RWPE2 (cell line): ENCODE measurements around the gene PIK3R1.
A peak's percentile ranks its signal among the peaks of the same experiment; 100 is the strongest.

Source experiments
- ATAC-seq: fragments of 200-7000 bp; cut with Tn5 transposase; 3 replicates; pipeline ENCODE4 v1.9.1; 2021; ENCODE audit warnings: low read depth
- DNase-seq: peaks from one replicate; pipeline ENCODE4 v3.0.0-alpha.2; 2020; ENCODE audit warnings: low spot score
- H3K27ac ChIP-seq: fragments of 450-650 bp; 2 replicates; pipeline ENCODE4 v1.5.1; 2017; ENCODE audit warnings: mild to moderate bottlenecking; ENCODE audit not compliant: poor library complexity, severe bottlenecking
- H3K27me3 ChIP-seq: fragments of 250-450 bp; sonication (Bioruptor Pico); 2 replicates; pipeline ENCODE4 v1.5.1; 2021; ENCODE audit warnings: mild to moderate bottlenecking, moderate library complexity; ENCODE audit not compliant: insufficient read depth, poor library complexity, severe bottlenecking
- H3K36me3 ChIP-seq: fragments of 250-450 bp; sonication (Bioruptor Pico); 2 replicates; pipeline ENCODE4 v1.5.1; 2020; ENCODE audit warnings: low read depth, mild to moderate bottlenecking, moderate library complexity
- H3K4me1 ChIP-seq: fragments of 250-450 bp; sonication (Bioruptor Pico); 2 replicates; pipeline ENCODE4 v1.5.1; 2021; ENCODE audit warnings: mild to moderate bottlenecking, moderate library complexity; ENCODE audit not compliant: insufficient read depth, poor library complexity, severe bottlenecking
- H3K4me3 ChIP-seq: fragments of 250-450 bp; sonication (Bioruptor Pico); 2 replicates; pipeline ENCODE4 v1.5.1; 2021; ENCODE audit warnings: mild to moderate bottlenecking, moderate library complexity; ENCODE audit not compliant: severe bottlenecking
- H3K9me3 ChIP-seq: fragments of 250-450 bp; sonication (Bioruptor Pico); 2 replicates; pipeline ENCODE4 v1.5.1; 2021; ENCODE audit warnings: mild to moderate bottlenecking, moderate library complexity; ENCODE audit not compliant: severe bottlenecking
- TF ChIP-seq, protein P1 (sequence below): fragments of 450-650 bp; IDR thresholded peaks from one replicate; pipeline ENCODE4 v1.5.1; 2017; ENCODE audit warnings: mild to moderate bottlenecking, moderate library complexity; ENCODE audit not compliant: poor library complexity, severe bottlenecking

The PIK3R1 gene

DNA sequence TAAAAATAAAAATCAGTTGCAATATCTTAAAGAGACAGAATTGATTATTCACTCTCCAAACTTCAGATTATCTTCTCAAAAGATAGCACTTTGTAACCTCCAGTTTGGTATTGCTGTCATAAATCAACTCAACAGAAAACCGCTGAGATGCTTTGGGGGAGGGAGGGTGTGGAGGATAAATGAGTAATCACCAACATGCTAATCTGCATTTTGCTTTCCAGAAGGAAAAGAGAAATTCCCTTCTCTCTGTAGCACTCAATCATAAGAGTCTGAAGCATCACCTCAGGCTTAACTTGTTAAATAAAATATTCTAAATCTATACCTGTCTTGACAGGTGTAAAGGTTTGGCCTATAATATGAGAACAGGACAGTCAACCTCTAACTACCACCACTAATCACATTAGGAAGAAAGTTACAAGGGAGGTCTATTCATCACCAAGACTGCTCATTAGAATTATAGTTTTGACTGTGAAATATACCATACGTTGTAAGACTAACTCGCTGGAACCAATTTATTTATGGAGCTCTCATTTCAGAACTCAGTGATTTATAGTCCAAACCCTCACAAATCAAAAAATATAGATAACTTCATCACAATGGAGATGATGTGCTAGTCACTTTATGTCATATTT is 89.0 kb downstream of the PIK3R1 start:
- H3K9me3 ChIP-seq = no peaks in the 10 kb centered on the region
- no peaks in the 10 kb centered on the region for H3K27me3 ChIP-seq
- peak overlapping the region; percentile 1 for H3K27ac ChIP-seq
- peaks cover 9% of the 10 kb centered on the region for H3K4me1 ChIP-seq
- peaks cover 6% of the 10 kb centered on the region for H3K36me3 ChIP-seq
- H3K4me3 ChIP-seq = no peak overlapping the region
- DNase-seq (no peak), ATAC-seq (peak; percentile 27; the same call in 2 of the 3 replicates)
- TF ChIP-seq, protein P1, sequence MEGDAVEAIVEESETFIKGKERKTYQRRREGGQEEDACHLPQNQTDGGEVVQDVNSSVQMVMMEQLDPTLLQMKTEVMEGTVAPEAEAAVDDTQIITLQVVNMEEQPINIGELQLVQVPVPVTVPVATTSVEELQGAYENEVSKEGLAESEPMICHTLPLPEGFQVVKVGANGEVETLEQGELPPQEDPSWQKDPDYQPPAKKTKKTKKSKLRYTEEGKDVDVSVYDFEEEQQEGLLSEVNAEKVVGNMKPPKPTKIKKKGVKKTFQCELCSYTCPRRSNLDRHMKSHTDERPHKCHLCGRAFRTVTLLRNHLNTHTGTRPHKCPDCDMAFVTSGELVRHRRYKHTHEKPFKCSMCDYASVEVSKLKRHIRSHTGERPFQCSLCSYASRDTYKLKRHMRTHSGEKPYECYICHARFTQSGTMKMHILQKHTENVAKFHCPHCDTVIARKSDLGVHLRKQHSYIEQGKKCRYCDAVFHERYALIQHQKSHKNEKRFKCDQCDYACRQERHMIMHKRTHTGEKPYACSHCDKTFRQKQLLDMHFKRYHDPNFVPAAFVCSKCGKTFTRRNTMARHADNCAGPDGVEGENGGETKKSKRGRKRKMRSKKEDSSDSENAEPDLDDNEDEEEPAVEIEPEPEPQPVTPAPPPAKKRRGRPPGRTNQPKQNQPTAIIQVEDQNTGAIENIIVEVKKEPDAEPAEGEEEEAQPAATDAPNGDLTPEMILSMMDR = no peak

DNA sequence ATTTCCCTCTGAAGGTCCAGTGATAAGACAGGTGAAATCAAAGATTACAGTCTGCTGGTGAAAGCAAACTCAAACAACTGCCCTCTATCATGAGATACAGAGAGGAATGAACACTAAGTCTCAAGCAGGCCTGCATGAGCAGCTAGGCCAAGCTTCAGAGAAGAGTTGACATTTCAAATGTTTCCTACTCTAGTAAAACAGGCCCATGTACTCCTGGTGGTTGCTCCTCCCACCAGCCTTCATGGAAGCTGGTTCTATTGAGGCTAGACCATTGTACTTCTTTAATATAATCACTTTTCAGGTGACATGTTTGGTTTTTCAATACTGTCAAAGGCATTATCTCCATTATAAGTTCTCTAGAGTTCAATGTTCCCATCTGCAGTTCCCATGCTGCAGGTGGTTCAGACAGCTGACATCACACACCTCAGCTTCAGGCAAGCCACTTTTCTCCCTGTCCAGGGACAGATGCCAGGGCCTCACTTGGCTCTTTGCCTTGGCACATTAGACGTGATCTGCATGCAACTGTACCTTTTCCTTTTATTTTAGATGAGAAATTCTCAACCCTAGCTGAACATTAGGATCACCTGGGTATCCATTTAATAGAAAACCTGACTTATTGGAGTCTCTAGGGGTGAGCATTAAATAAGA is 89.8 kb downstream of the PIK3R1 start:
- TF ChIP-seq, protein P1 = no peak
- H3K9me3 ChIP-seq = no peaks in the 10 kb centered on the region

DNA sequence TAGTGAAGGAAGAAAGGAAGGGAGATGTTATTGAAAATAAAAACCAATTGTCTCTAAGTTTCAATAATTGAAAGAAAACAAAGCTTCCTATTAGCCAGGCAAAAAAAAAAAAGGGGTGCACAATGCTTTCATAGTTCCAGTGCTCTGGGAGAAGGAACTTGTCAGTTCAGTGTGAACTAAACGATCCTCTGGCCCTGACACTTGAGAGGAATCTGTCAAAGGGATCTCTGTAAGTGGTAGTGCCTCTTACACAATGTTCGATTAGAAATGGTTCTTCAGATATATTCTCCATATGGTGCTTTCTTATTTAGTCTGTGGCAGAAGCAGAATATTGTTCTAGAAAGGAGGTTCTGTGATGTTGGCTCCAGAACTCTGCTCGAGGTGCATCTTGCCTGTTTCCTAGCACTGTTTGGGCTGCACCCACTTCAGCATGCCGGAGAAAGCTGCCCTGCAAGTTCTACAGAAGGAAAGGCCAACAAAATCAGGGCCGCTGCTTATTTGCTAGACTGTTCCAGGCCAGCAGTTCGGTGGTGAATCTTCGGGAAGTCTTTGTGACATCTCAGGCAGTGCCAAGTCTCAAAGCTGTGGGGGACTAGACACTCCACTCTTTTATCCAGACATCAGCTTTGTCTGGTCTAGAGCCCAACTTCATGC is 90.9 kb downstream of the PIK3R1 start:
- Histone ChIP-seq H3K36me3 (peaks cover 4% of the 10 kb centered on the region; the same call in 1 of the 2 replicates), H3K9me3 (no peaks in the 10 kb centered on the region), H3K4me3 (no peak overlapping the region), H3K4me1 (peaks cover 9% of the 10 kb centered on the region), H3K27ac (no peak overlapping the region), H3K27me3 (no peaks in the 10 kb centered on the region)
- TF ChIP-seq, protein P1 = no peak
- ATAC-seq (no peak), DNase-seq (no peak)

More for the DNA sequence above, 89.8 kb downstream of the PIK3R1 start:
- Histone ChIP-seq H3K4me1 (peaks cover 9% of the 10 kb centered on the region), H3K36me3 (peaks cover 4% of the 10 kb centered on the region; the same call in 1 of the 2 replicates), H3K27ac (no peak overlapping the region), H3K27me3 (no peaks in the 10 kb centered on the region), H3K4me3 (no peak overlapping the region)
- DNase-seq = no peak
- ATAC-seq = no peak

GRCh38 chr5:68313336-68313735 is 97.8 kb downstream of the PIK3R1 start:
- no peaks in the 10 kb centered on the region for H3K9me3 ChIP-seq
- no peak overlapping the region for H3K4me3 ChIP-seq
- no peak overlapping the region for H3K27ac ChIP-seq
- TF ChIP-seq, protein P1 = no peak
- ATAC-seq (no peak), DNase-seq (no peak)
- no peaks in the 10 kb centered on the region for H3K4me1 ChIP-seq
- H3K27me3 ChIP-seq = no peaks in the 10 kb centered on the region
- H3K36me3 ChIP-seq = no peaks in the 10 kb centered on the region
